ENCODE measurements around the gene EIF4E1B.
A peak's percentile ranks its signal among the peaks of the same experiment; 100 is the strongest.

EIF4E1B gene

GRCh38 chr5:176606875-176607274, 23.6 kb upstream of the EIF4E1B start:
- no peak for DNase-seq

DNA sequence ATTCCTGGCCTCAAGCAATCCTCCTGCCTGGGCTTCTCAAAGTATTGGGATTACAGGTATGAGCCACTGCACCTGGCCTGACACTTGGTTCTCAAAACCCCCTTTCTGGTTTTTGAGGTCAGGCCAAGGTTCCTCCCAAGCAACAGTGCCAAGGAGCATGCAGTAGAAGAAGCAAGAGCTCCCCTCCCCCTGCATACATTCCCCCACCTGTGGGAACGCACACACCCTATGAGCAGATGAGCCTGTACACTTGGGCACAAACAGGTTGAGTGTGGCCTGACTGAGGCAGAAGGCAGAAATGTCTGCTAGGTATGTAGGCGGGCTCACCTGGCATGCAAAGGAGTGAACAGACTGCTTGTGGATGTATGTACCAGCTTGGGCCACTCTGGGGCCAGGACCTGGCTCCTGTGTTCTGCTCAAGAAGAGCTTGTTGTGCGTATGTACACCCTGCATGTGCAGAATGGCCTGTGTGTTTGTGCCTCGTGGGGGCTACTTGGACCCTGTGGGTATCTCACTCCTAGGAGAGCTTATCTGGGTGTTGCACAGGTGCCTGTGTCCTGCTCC, 22.3 kb upstream of the EIF4E1B start:
- no peak for DNase-seq

GRCh38 chr5:176608937-176609723, 21.3 kb upstream of the EIF4E1B start:
- peak; percentile 21 for DNase-seq

DNA sequence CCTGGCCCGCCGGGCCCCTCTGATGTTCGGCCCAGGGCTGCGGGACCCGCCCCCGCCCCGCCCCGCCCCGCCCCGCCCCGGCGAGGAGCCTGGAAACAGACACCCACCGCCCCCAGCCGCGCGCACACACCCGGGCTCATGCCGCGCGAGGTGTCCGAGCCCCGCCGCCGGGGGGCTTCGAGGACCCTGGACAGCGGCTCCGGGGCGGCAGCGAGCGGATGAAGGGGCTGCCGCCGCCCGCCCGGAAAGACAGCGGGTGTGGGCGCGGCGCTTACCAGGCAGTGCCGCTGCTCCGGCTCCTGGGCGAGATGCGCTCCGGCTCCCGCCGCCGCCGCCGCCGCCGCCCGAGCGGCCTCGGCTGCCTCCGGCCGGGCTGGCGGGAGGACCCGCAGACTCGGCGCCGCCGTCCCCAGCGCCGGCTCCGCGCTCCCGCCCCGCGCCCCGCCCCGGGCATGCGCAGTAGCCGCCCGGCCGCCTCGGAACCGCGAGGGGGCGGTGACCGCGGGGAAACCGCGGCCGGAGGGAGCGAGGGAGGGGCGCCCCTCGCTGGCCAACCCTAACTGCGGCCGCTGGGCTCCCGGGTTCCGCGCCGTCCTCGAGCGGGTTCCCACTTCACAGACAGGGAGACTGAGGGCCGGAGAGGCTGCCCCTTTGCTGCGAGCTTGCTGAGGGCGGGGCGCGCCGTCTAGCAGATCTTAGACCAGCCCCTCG, 20.6 kb upstream of the EIF4E1B start, which contains the start of gene GPRIN1:
Gene GPRIN1, minus strand, starts transcription at position 433 of the 711 bp plus-strand sequence. CDS start 10,322 bp downstream, outside the sequence.
- DNase-seq = peak; percentile 53

DNA sequence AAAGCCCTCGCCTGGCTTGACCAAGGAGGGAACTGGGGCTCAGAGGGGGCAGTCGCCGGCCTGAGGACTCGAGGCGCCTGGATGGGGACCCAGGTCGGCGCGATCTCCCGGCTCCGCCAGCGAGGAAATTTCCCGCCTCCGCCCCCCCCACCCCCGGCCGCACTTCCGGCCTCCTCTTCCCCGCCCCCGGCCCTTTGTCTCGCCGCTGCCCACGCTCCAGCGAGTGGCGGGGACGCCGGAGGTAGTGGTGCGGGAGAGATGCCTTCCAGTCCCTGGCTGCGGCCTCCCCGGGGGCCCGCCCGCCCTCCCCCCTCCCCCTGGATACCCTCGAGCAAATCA, 20.1 kb upstream of the EIF4E1B start:
- DNase-seq = no peak

GRCh38 chr5:176611435-176611834, 19.0 kb upstream of the EIF4E1B start:
- peak; percentile 35 for DNase-seq

DNA sequence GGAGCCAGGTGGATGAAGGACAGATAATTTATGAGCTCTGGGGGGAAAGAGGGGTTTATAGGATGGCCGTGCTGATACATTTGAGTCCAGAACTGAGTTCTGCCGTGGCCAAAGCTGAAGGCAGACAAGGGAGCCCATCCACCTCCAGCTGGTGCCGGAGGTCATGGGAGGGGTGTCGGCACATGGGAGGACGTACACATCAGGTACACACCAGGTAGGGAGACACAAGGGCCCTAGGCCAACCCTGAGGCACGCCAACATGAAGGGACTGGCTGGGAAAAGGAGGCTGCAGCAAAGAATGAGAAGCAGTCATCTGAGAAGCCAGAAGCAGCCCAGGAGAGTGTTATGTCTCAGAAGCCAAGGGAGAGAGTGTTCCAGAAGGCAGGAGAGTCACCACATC, 18.5 kb upstream of the EIF4E1B start:
- no peak for DNase-seq

DNA sequence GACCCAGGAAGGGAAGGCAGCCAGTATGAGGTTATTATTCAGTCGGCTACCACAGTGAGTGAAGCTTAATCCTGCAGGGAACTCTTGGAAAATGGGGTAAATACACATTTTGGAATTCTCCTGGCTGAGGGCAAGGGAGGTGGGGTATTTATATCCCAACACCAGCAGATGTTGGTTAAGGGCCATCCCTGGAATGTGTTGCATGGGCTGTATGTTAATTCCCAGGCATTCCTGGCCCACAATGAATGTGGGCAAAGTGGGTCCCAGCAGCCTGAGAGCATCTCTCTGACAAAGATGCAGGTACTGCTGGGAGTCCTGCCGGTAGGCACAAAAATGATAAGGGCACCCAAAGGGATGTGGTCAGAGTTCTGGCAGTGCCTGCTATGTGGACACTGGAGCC, 17.6 kb upstream of the EIF4E1B start:
- no peak for DNase-seq

DNA sequence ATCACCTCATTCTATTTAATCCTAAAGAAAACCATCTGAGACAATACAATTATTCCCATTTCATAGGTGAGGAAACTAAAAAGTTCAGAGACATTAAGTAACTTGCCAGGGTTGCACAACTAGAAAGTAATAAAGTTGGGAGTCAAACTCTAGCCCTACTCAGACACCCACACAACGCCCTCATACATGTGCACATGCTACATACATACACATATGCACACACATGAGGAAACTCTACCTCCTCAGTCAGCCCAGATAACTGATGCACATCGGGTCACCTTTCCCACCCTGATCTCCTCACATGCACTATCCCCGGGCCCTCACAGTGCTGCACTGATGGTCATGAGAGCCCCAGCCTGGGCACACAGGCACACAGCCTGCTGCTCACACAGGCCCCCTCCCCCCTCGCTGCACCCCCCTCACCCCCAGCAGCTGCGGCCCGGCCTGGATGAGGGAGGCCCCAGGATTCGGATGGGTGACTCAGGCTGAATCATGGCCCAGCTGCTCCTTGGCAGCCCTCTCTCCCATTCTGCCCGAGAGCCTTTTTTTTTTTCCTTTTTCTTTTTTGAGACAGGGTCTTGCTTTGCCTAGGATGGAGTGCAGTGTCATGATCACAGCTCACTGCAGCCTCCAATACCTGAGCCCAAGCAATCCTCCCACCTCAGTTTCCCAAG, 15.5 kb upstream of the EIF4E1B start:
- no peak for DNase-seq

- no peak for DNase-seq
These were observed 14.0 kb upstream of the EIF4E1B start for GRCh38 chr5:176616511-176616910.

- DNase-seq = no peak
These were observed 11.7 kb upstream of the EIF4E1B start for GRCh38 chr5:176618783-176619182.

DNA sequence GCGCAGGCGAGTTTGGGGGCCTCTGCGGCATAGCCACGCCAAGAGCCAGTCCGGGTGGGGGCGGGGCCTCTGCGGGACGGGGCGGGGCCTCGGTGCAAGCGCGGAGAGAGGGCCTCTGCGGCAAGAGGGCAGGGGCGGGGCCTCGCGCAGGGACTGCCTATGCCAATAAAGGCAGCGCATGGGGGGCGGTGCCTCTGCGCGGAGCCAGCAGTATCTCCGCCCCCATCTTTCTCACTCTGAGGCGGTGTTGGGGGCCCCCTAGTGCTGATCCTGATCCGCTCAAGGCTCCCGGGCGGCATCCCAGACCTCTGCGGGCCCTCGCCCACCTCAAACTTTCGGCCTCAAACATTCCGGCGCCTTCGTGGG, 11.3 kb upstream of the EIF4E1B start:
- DNase-seq = peak; percentile 87

- DNase-seq = no peak
These were observed 10.7 kb upstream of the EIF4E1B start for GRCh38 chr5:176619569-176620332.

GRCh38 chr5:176620333-176620981, 10.0 kb upstream of the EIF4E1B start:
- no peak for DNase-seq

- DNase-seq = no peak
These were observed 8.8 kb upstream of the EIF4E1B start for GRCh38 chr5:176621661-176622079.

DNA sequence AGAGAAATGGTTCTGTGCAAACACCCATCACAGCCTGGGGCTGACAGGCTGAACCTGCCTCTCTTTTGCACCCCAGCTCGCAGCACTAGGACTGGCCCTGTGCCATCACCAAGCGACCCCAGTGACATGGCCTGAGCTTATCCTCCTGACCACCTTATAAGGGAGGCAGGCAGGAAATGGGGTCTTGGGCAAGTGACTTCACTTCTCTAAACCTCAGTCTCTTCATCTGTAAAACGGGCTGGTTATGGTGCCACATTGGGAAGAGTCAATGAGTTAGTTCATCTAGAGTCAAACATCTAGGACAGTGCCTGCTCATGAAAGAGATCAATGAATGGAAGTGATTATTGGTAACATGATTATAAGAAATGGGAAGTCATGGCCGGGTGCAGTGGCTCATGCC, 6.3 kb upstream of the EIF4E1B start:
- no peak for DNase-seq

- DNase-seq = no peak
These were observed 5.5 kb upstream of the EIF4E1B start for GRCh38 chr5:176624938-176625337.

- DNase-seq = no peak
These were observed 5.0 kb upstream of the EIF4E1B start for GRCh38 chr5:176625512-176625911.

- DNase-seq = no peak
These were observed 4.3 kb upstream of the EIF4E1B start for GRCh38 chr5:176625966-176626875.

- no peak for DNase-seq
These were observed 3.6 kb upstream of the EIF4E1B start for GRCh38 chr5:176626876-176627236.

DNA sequence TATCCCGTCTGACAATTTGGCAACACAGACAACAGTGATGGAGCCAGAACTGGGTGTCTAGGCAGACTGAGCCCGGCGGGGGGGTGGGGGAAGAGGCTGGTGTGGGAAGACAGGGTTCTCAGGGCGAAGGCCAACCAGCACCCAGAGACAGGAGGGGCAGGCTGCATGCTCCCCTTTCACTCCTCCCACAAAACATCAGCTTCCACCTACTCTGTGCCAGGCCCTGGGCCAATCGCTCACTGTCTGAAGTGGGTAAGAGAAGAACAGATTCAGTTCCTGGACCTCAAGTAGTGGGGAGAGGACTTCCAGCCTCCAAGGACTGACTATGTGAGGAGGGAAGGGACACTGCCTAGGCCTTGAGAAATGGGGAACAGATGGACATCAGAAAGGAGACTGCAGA, 2.9 kb upstream of the EIF4E1B start:
- DNase-seq = no peak

Data from CD4-positive, alpha-beta T cell treated with Interleukin-15 for 1 hour (primary cell).